GM21423 (cell line): Measurements from ENCODE around the gene NFYA.

Experiments
- ATAC-seq: cut with Tn5 transposase; IDR thresholded peaks from one replicate; pipeline ENCODE4 v1.9.1; 2021; ENCODE audit warnings: mild to moderate bottlenecking, moderate library complexity; ENCODE audit not compliant: unreplicated experiment

The NFYA gene

GRCh38 chr6:41046084-41046483, 26.7 kb upstream of the NFYA start:
- no peak for ATAC-seq

- ATAC-seq = no peak
Measured at GRCh38 chr6:41047306-41047705, 25.5 kb upstream of the NFYA start.

- no peak for ATAC-seq
Measured at GRCh38 chr6:41047745-41048732, 24.7 kb upstream of the NFYA start.

DNA sequence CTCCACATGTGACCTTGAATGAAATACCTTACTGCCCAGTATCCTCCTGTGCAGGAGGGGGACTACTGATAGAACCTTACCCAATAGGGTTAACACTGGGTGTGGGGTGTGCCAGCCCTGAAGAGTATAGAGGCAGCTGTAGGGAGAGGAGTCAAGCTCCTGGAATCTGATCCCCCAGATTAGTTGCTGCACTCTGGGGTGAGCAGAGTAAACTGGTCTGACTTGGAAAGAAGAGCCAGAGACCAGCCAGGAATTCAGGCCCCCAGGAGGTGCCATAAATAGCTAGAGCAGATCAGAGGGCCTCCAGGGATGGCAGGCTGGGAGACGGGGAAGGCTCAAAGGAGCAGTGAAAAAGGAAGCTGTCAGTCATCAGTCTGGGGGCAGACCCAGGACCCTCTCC, 23.3 kb upstream of the NFYA start:
- ATAC-seq = no peak

GRCh38 chr6:41049955-41050354, 22.8 kb upstream of the NFYA start:
- ATAC-seq = no peak

- no peak for ATAC-seq
Measured at GRCh38 chr6:41050536-41050935, 22.2 kb upstream of the NFYA start.

DNA sequence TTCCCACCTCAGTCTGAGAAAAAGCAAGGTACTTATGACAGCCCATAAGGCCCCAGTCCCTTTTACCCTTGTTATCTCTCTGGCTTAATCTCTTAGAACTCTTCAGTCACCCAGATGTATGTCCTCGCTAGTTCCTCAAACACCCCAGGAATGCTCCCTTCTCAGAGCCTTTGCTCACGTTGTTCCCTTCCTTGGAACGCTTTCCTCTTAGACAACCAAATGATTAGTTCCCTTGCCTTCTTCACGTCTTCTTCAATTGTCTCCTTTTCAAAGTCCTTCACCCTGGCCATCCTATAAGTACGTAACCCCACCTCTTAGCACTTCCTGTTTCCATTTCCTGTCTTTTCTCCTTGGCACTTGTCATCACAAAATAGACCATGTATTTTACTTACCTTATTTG, 20.9 kb upstream of the NFYA start:
- ATAC-seq = no peak

DNA sequence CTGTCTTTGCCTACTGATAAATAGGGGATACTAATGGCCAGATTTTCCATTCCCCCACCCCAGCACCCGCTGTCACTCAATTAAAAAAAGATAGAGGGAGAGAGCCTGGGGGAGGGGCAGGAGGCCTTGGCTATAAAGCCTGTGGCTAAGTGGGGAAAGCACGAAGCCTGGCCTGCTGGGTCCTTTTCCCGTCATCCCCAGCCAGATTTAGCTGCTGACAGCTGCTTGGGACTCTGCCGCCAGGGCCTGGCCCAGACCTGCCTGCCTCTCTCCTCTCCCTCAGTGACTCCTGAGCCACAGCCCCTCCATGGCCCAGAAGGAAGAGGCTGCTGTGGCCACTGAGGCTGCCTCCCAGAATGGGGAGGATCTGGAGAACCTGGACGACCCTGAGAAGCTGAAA, 19.7 kb upstream of the NFYA start, which contains the start of gene APOBEC2:
TSS of gene APOBEC2 (plus strand) at position 162 of the 400 bp plus-strand sequence. CDS start at position 308, 146 bp downstream.
- ATAC-seq = no peak

GRCh38 chr6:41054511-41054910, 18.3 kb upstream of the NFYA start:
- ATAC-seq = no peak

- no peak for ATAC-seq
Measured at GRCh38 chr6:41055149-41055548, 17.6 kb upstream of the NFYA start.

DNA sequence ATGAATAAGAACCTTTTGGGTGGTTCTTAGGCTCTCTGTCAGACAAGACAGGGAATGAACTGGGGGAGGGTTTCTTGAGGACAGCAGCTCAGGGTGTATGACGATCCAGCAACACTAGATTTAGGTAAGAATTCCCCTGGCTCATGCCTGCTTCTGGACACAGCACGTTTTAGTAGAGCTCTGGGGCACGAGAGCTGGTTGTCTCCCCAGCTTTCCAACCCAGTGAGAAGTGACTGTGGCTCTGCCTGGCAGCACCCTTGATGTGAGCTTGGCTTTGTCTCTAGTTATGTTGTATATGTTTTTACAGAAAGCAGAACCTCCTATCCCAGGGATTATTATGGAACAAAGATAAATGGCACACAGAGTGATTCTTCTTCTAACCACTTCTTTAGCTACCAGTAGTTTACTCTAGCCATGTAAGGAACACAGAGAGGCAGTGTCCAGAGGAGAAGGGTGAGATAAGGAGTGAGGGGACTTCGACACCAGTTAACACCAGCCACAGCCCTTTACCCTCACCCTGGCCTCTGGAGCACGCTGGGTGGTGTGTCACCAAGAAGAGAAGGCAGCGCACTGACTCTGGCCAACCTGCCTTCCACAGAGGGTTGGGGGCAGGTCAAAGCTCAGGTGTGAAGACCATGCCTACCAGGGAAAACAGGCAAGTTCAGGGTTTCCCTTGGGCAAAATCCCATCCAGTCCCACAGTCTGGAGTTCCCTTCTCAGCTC, 15.8 kb upstream of the NFYA start:
- ATAC-seq = no peak

GRCh38 chr6:41058783-41059181, 14.0 kb upstream of the NFYA start:
- no peak for ATAC-seq

DNA sequence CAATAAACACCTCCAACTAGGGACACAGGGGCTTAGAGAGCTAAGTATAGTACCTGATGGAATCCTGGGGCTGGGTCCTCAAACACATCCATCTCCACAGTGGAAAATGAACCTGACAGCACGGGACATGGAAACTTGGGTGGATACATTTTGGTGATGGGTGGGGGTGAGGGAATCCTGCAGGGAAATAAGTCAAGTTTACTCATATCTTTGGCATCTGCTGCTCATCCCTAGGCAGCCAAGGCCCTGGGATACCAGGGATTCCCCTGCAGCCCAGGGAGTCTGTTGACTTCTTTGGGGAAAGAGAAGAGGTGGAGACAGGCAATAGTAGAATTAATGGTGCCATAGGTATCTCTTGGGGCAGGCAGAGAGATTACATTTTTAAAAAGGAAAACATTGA, 13.2 kb upstream of the NFYA start:
- no peak for ATAC-seq

- ATAC-seq = no peak
Measured at GRCh38 chr6:41061196-41061726, 11.5 kb upstream of the NFYA start.

- no peak for ATAC-seq
Measured at GRCh38 chr6:41062056-41062455, 10.7 kb upstream of the NFYA start.

GRCh38 chr6:41063884-41064285, 8.9 kb upstream of the NFYA start:
- ATAC-seq = no peak

DNA sequence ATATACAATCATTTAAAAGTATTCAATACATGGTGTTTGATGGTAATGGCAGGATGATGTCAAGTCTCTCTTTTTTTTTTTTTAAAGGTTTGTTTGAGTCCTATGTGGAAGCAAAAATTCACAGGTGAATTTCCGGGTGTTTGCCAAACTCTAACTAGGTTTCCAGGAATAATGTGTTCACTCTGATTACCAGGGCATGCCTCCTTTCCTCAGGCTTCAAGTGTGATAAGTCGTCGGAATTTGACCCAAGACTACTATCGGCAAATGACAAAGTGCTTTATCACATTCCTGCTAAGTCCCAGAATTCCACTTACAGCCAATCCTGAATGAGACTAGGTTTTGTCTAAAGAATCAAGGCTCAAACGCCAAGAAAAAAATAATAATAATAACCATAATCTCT, 7.9 kb upstream of the NFYA start:
- no peak for ATAC-seq

- ATAC-seq = no peak
Measured at GRCh38 chr6:41065550-41066026, 7.2 kb upstream of the NFYA start.

DNA sequence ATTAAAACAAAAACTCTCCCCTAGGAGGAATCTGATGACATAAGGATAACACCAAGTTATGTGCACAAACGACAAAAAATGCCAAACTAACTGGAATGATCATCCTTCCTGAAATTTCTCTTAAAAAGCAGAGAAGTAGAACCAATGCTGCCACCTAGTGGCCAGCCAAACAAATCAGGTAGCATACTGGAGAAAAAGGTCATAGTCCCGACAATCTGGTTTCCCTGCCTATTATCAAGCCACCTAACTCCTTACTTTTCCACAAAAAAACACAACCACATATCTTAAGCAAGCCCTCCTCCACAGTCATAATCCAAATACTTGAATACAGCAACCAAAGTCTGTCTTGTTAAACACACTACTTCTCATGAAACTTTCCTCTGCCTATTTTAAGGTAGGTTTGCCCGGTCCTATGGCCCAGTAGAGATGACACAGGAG, 5.9 kb upstream of the NFYA start:
- ATAC-seq = no peak

DNA sequence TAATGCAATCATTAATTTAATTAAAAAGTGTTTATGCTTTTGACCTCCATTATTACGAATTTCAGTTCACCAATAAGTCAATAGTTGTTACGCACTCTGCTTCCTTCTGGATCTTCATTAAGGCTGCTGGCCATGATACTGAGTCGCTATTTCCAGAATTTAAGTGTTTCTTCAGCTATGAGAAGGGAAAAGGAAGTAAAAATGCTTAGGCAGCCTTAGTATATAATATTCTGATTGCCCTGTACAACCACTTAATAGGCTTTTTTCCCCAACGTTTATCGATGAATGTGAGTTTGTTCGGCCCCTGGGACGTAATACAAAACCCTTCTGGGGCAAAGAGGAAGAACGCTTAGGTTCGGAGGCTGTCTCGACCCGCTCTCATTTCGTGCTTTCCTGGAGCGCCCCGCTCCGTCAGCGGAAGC, 1.3 kb upstream of the NFYA start:
- no peak for ATAC-seq
